Measurements from ENCODE around the gene KIAA1671. TPM values are rescaled to one million over a fixed set of nuclear protein-coding genes. Genes with fewer than 3 reads are reported as not detected.

The KIAA1671 gene
- total RNA-seq, 2 experiments from 2014 or later: 25.4 to 27.0 TPM

DNA sequence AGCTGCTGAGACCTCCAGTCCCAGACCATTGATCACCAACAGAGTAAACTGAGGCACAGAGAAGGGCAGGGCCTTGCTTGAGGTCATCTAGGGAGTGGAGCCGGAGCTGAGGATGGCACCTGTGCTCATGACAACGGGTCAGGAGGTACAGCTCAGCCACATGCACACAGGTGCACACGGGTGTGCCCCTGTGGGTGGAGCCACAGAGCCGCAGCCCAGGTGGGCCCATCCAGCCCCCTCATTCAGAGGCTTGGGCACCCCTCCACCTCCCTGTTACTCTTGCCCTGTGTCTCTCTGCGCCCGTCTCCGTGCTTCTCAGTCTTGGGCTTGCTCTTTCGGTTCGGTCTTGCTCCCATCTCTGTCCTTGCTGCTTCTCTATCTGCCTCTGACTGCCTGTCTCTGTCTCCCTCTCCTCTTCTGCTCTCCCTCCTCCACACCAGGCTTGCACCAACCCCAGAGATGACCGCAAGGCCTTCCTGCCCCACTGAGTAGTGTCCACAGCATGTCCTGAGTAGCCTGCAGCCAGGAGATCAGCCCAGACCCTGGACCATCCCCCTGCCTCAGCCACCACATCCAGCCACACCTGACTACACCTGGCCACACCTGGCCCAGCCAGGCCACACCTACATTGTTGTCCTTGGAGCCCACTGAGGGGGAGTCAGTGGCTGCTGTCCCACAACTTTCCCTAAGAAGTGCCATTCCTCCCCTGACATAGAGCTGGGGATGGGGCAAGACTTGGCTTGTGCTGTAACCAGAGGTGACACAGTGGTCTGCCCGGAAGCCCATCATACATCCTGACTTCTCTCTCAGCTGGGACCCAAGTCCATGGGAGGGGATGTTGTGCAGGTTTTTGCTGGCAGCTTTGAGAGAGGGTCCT is 207.8 kb downstream of the KIAA1671 start:
- DNase-seq: no peak
- no peak overlapping the region for H3K27ac Mint-ChIP-seq
- no peaks in the 10 kb centered on the region for H3K4me1 Mint-ChIP-seq
- no peaks in the 10 kb centered on the region for H3K27me3 Mint-ChIP-seq
- ChIA-PET POLR2A (no interaction called here), CTCF (interaction anchor here (1.3 kb wide), 1 partner anchor 42 kb away, joined by 3 read pairs; no protein-coding TSS in a partner anchor)
- H3K36me3 Mint-ChIP-seq (ENCODE audit: low read depth): no peaks in the 10 kb centered on the region
- no peak overlapping the region for H3K4me3 Mint-ChIP-seq
- H3K9me3 Mint-ChIP-seq: no peaks in the 10 kb centered on the region

DNA sequence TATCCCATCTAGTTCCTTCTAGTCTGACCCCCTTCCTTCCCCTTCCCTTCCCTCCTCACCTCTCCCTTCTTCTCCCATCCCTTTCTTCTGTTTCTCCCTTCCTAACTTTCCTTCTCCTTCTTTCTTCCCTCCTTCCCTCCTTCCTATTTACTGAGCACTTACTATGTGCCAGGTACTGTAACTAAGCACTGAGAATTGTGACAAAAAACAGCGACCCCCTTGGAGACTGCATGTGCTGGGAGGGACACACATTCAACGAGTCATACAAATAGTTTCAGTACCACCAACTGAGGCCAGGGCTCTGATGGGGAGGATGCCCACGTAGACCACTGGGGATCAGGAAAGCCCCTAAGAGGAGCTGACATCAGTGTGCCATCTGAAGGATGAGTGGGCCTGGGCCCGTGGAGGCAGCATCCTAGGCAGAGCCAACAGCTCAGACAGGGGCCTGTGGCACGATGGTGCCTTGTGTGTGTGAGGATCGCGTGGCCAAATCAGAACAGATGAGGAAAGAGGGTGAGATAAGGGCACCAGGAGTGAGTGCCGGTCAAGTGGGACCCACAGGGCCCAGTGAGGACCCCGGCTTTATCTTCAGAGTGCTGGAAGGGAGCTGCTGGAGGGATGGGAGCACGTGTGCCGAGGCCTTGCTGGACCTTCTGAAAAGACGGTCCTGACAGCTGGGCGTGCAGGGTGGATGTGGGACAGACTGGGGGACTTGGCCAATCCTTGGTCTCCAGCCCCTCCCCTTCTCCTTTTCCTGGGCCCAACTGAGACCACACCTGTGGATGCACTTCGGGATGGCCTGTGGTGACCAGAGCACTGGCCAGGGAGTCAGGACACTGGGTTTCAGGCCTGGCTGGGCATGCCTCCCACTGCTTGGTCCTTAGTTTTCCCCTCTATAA is 208.8 kb downstream of the KIAA1671 start:
- Mint-ChIP-seq H3K27ac (no peak overlapping the region), H3K4me1 (no peaks in the 10 kb centered on the region), H3K36me3 (ENCODE audit: low read depth) (no peaks in the 10 kb centered on the region), H3K4me3 (no peak overlapping the region), H3K27me3 (no peaks in the 10 kb centered on the region), H3K9me3 (no peaks in the 10 kb centered on the region)
- DNase-seq: no peak
- ChIA-PET CTCF (no interaction called here), POLR2A (no interaction called here)

DNA sequence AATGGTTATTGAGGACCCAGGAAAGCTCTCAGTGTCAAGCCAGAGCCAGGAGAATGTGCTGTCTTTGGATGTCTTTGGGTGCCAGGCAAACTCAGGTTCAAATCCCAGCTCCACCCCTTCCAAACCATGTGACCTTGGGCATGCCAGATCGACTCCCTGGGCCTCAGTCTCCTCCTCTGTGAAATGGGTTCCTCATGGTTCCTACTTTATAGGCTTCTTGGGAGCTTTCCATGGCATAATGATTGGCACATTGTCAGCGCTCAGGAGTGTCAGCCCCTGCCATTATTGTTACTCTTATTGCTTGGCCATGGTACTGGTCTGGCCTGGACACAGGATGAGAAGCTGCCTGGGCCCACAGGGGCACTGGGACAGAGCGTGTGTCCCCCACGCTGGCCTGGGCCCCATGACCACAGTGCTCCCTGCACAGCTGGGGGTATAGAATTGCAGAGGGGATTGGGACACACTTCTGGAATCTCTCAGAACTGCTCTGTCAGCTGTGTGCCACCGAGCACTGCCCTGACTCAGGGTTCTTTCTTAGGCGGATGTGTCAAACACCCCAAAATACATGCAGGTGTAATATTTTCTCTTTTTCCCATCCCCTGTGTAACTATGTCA is 209.5 kb downstream of the KIAA1671 start:
- POLR2A ChIA-PET: no interaction called here
- no peaks in the 10 kb centered on the region for H3K4me1 Mint-ChIP-seq
- H3K9me3 Mint-ChIP-seq: no peaks in the 10 kb centered on the region
- no peak overlapping the region for H3K27ac Mint-ChIP-seq
- DNase-seq: no peak
- CTCF ChIA-PET: no interaction called here
- H3K4me3 Mint-ChIP-seq: no peak overlapping the region
- H3K27me3 Mint-ChIP-seq: no peaks in the 10 kb centered on the region
- H3K36me3 Mint-ChIP-seq (ENCODE audit: low read depth): no peaks in the 10 kb centered on the region

DNA sequence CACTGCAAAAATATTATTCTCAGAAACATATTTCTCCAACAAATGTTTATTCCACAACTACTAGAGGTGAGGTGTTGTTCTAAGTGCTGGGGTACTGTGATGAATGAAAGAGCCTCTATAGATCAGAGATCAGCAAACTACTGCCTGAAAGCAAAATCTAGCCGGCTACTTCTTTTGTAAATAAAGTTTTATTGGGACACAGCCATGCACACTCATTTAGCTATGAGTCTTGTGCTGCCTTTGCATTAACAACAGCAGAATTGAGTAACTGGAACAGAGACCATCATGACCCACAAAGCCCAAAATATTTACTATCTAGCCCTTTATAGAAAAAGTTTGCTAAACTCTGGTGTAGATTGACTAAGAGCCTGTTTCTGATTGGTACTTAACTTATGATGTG is 210.0 kb downstream of the KIAA1671 start:
- no peak overlapping the region for H3K4me3 Mint-ChIP-seq
- H3K27me3 Mint-ChIP-seq: no peaks in the 10 kb centered on the region
- H3K9me3 Mint-ChIP-seq: no peaks in the 10 kb centered on the region
- CTCF ChIA-PET: no interaction called here
- peak overlapping the region; percentile 50 for H3K27ac Mint-ChIP-seq
- no peak for DNase-seq
- no peaks in the 10 kb centered on the region for H3K36me3 Mint-ChIP-seq (ENCODE audit: low read depth)
- H3K4me1 Mint-ChIP-seq: no peaks in the 10 kb centered on the region
- POLR2A ChIA-PET: interaction anchor here (0.6 kb wide), 1 partner anchor 175 kb away, joined by 3 read pairs; no protein-coding TSS in a partner anchor

DNA sequence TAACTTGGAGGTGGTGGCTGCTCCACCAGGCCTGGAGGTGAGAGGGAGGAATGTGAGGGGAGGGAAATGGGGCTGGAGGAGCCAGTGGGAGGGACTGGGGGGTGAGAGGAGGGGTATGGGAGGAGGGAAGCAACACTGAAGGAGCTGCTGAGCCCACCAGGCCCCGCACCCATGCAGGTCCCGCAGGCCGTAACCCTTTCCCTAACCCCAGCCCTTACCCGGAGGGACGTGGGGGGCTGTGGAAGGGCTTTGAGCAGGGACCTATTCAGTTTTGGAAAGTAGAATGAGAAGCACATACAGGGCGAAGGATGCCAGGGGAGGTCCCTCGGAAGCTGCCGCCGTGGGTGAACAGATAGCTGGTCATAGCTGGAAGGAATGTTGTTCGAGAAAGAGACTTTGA is 213.3 kb downstream of the KIAA1671 start:
- Mint-ChIP-seq H3K4me3 (no peak overlapping the region), H3K4me1 (no peaks in the 10 kb centered on the region), H3K27ac (no peak overlapping the region), H3K36me3 (ENCODE audit: low read depth) (no peaks in the 10 kb centered on the region), H3K27me3 (no peaks in the 10 kb centered on the region), H3K9me3 (no peaks in the 10 kb centered on the region)
- POLR2A ChIA-PET: no interaction called here
- CTCF ChIA-PET: no interaction called here
- DNase-seq: no peak

DNA sequence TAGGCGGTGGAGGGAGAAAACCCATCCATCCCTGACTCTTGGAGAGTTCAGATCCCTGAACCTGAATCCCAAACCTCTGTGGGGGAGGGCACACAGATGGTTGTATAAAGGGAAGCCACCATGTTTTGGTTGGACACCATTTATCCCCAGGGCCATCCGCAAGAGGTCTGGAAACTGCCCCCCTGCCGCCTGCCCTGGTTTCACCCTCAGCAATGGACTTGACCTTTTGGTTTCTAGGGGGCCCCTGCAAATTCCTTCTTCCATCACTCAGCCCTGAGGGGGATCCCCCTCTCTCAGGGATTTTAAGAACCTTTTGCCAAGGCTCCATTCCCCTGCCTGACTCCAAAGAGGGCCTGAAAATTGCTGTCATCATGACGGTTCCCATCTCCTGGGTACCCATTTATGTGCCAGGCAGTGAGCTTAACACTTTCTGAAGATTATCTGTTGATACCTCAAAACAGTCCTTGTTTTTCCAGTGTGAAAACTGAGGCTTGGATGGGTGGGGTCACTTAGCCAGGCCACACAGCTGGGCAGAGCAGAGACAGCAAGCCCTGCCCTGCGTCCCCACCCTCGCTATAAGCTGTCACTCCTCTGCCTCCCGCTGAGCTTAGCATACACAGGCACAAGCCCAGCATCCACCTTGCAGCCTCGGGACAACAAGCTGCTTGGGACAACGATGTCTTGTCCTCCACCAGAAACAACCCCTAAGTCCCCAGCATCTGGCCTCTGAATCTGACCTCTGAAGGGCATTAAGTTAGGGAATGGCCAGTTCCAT is 213.9 kb downstream of the KIAA1671 start:
- H3K9me3 Mint-ChIP-seq: no peaks in the 10 kb centered on the region
- DNase-seq: no peak
- no peak overlapping the region for H3K27ac Mint-ChIP-seq
- H3K4me3 Mint-ChIP-seq: no peak overlapping the region
- H3K27me3 Mint-ChIP-seq: no peaks in the 10 kb centered on the region
- POLR2A ChIA-PET: no interaction called here
- H3K4me1 Mint-ChIP-seq: no peaks in the 10 kb centered on the region
- CTCF ChIA-PET: no interaction called here
- no peaks in the 10 kb centered on the region for H3K36me3 Mint-ChIP-seq (ENCODE audit: low read depth)

DNA sequence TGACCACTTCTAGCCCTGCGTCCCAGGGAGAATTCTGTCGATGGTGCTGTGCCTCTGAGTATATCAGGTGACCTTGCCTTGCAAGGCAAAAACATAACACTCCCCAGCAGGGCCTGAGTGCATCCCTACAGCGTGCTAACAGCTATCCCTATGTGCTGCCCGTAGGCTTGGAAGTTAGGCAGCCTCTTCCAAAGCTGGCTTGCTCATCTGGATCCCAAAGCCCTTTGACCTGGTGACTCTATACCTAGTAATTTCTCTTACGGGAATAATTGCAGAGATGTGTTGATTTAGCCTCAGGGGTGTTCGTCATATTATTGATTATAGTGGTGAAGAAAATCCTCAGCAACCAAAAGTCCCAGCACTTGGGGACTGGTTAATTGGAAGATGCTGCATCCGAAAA is 214.6 kb downstream of the KIAA1671 start:
- CTCF ChIA-PET: no interaction called here
- no peaks in the 10 kb centered on the region for H3K9me3 Mint-ChIP-seq
- H3K27ac Mint-ChIP-seq: no peak overlapping the region
- H3K4me3 Mint-ChIP-seq: no peak overlapping the region
- POLR2A ChIA-PET: no interaction called here
- H3K27me3 Mint-ChIP-seq: no peaks in the 10 kb centered on the region
- no peaks in the 10 kb centered on the region for H3K4me1 Mint-ChIP-seq
- H3K36me3 Mint-ChIP-seq (ENCODE audit: low read depth): no peaks in the 10 kb centered on the region
- no peak for DNase-seq

DNA sequence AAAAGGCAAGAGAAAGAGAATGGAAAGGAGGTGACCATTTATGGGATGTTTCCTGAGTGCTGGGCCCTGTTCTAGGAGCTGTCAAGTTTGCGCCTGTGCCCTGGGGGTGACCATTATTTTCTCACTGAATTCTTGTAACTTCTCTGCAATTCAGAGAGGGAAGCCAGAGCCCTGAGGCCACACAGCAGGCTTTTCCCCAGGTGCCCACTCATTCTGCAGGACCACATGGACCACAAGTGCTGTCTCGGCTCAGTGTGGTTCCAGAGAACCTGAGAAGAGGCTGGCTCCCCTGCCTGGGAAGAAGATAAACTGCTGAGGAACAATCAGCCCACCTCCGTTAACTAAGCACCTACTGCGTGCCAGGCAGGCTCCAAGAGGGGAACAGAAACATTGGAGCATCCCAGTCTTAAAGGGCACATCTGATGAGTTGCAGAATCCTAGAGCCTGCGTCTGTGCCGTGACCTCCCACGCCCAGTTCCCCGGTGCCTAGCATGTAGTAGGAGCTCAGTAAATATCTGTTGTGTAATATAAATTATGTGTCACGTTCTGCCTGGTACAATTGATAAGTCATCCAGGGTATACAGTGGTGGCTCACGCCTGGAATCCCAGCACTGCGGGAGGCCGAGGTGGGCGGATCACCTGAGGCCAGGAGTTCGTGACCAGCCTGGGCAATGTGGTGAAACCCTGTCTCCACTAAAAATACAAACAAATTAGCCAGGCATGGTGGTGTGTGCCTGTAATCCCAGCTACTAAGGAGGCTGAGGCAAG is 215.5 kb downstream of the KIAA1671 start:
- Mint-ChIP-seq H3K9me3 (no peaks in the 10 kb centered on the region), H3K27me3 (no peaks in the 10 kb centered on the region), H3K27ac (no peak overlapping the region), H3K4me3 (no peak overlapping the region), H3K4me1 (no peaks in the 10 kb centered on the region), H3K36me3 (ENCODE audit: low read depth) (no peaks in the 10 kb centered on the region)
- CTCF ChIA-PET: no interaction called here
- no peak for DNase-seq
- POLR2A ChIA-PET: no interaction called here

DNA sequence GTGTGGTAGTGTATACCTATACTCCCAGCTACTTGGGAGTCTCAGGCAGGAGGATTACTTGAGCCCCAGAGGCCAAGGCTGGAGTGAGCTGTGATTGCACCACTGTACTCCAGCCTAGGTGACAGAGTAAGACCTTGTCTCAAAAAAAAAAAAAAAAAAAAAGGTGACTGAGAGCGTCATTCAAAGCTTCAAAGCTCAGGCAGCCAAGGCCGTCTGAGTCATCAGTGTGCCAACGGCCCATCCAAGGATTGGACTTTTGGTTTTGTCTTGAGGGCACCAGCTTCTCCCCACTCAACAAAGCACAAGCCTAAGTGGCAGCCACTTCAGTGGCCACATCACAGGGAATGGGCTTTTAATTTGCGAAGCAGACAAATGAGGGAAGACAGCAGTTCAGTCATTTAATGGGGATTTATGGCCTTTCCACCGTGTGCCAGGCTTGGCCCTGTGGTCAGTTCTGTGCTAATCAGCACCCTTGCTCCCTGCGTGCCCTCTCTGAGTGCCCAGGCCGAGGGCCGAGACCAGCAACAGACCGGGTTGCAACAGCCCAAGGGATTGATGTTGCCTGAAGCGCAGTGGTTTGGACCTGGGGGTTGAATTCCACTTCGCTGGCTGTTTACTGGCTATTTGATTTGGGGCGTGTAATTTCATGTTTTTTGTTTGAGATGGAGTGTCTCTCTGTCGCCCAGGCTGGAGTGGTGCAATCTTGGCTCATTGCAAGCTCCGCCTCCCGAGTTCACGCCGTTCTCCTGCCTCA is 216.9 kb downstream of the KIAA1671 start:
- no peak overlapping the region for H3K4me3 Mint-ChIP-seq
- H3K9me3 Mint-ChIP-seq: no peaks in the 10 kb centered on the region
- CTCF ChIA-PET: no interaction called here
- POLR2A ChIA-PET: no interaction called here
- DNase-seq: no peak
- H3K36me3 Mint-ChIP-seq (ENCODE audit: low read depth): no peaks in the 10 kb centered on the region
- no peak overlapping the region for H3K27ac Mint-ChIP-seq
- H3K27me3 Mint-ChIP-seq: no peaks in the 10 kb centered on the region
- H3K4me1 Mint-ChIP-seq: no peaks in the 10 kb centered on the region

DNA sequence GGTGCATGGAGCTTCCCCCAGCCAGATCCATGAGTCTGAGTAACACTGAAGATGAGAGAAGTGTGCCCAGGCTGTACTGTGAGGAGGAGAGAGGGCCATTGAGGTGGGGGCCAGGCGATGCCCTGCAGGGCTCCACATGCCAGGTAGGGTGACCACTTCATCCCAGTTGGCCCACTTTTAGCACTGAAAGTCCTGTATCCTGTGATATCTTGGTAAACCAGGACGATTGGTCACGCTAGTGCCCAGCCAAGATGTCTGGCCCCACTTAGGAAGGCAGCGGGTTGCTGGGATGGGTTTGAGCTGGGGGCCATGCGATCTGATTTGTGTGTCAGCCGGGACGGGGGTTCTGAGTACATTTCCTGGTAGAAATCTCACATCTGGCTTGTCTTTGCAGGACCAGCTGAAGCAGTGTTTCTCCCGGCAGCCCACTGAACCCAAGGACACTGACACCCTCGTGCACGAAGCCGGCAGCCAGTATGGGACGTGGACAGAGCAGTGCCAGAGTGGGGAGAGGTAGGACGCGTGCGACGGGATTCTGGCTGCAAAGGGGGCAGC is 218.0 kb downstream of the KIAA1671 start:
- POLR2A ChIA-PET: no interaction called here
- H3K4me3 Mint-ChIP-seq: no peak overlapping the region
- H3K27me3 Mint-ChIP-seq: no peaks in the 10 kb centered on the region
- H3K36me3 Mint-ChIP-seq (ENCODE audit: low read depth): peaks cover 4% of the 10 kb centered on the region
- DNase-seq: no peak
- H3K4me1 Mint-ChIP-seq: no peaks in the 10 kb centered on the region
- H3K27ac Mint-ChIP-seq: peak overlapping the region; percentile 19
- H3K9me3 Mint-ChIP-seq: no peaks in the 10 kb centered on the region
- CTCF ChIA-PET: interaction anchor here (1.3 kb wide), 1 partner anchor 90 kb away, joined by 3 read pairs; no protein-coding TSS in a partner anchor

DNA sequence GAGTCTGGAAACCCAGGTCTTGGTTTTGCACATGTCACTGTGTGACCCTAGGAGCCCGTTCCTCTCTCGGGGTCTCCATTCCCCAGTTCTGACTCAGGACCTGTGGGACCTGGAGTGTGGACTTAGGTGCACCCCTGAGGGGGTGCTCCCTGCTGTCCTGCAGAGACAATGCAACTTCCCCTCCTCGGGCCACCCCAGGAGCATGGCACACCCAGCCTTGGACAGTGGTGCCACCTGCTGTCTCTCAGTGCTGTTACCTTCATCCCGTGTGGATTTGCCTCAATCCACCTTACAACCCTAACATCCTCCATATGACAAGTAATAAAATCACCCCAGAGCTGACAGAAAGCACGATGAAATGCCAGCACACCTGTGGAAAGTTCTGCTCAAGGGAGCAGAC is 219.6 kb downstream of the KIAA1671 start:
- H3K27me3 Mint-ChIP-seq: no peaks in the 10 kb centered on the region

More for the DNA sequence above, 219.6 kb downstream of the KIAA1671 start:
- H3K36me3 Mint-ChIP-seq (ENCODE audit: low read depth): peaks cover 12% of the 10 kb centered on the region
- H3K9me3 Mint-ChIP-seq: no peaks in the 10 kb centered on the region
- H3K4me3 Mint-ChIP-seq: no peak overlapping the region
- ChIA-PET POLR2A (no interaction called here), CTCF (interaction anchor here (1.3 to 1.5 kb wide), 2 partner anchors 91 to 92 kb away, joined by 3 read pairs; no protein-coding TSS in a partner anchor)
- H3K27ac Mint-ChIP-seq: no peak overlapping the region
- H3K4me1 Mint-ChIP-seq: no peaks in the 10 kb centered on the region
- DNase-seq: peak; percentile 32

All from activated CD4-positive, alpha-beta T cell treated with anti-CD3 and anti-CD28 coated beads, Interleukin-2, amount 10 ng/mL, durations not matched to agents 7 days and 5 days (primary cell).